Measurements from ENCODE around the gene LRPPRC.

The LRPPRC gene

GRCh38 chr2:43906448-43907109 is 89.2 kb downstream of the LRPPRC start:
- DNase-seq (ENCODE audit: low read depth), result no peak

GRCh38 chr2:43905871-43906270 is 89.9 kb downstream of the LRPPRC start:
- no peak for DNase-seq (ENCODE audit: low read depth)

GRCh38 chr2:43905371-43905803 is 90.4 kb downstream of the LRPPRC start:
- DNase-seq (ENCODE audit: low read depth), result no peak

GRCh38 chr2:43899589-43899988 is 96.2 kb downstream of the LRPPRC start:
- DNase-seq (ENCODE audit: low read depth), result no peak

GRCh38 chr2:43898838-43899346 is 96.9 kb downstream of the LRPPRC start:
- no peak for DNase-seq (ENCODE audit: low read depth)

- no peak for DNase-seq (ENCODE audit: low read depth)
These were observed 97.5 kb downstream of the LRPPRC start for GRCh38 chr2:43898134-43898837.

- no peak for DNase-seq (ENCODE audit: low read depth)
These were observed 98.3 kb downstream of the LRPPRC start for GRCh38 chr2:43897492-43897891.

- DNase-seq (ENCODE audit: low read depth), result no peak
These were observed 98.9 kb downstream of the LRPPRC start for GRCh38 chr2:43896906-43897305.

- DNase-seq (ENCODE audit: low read depth), result no peak
These were observed 101.0 kb downstream of the LRPPRC start for GRCh38 chr2:43894743-43895142.

GRCh38 chr2:43890855-43891254 is 104.9 kb downstream of the LRPPRC start:
- DNase-seq (ENCODE audit: low read depth), result no peak

GRCh38 chr2:43889416-43889815 is 106.4 kb downstream of the LRPPRC start:
- no peak for DNase-seq (ENCODE audit: low read depth)

GRCh38 chr2:43887176-43887575 is 108.6 kb downstream of the LRPPRC start:
- DNase-seq (ENCODE audit: low read depth), result no peak

- DNase-seq (ENCODE audit: low read depth), result no peak
These were observed 110.6 kb downstream of the LRPPRC start for GRCh38 chr2:43885132-43885632.

GRCh38 chr2:43884689-43885088 is 111.1 kb downstream of the LRPPRC start:
- no peak for DNase-seq (ENCODE audit: low read depth)

- no peak for DNase-seq (ENCODE audit: low read depth)
These were observed 113.5 kb downstream of the LRPPRC start for GRCh38 chr2:43882312-43882711.

GRCh38 chr2:43880952-43881351 is 114.8 kb downstream of the LRPPRC start:
- DNase-seq (ENCODE audit: low read depth), result no peak

GRCh38 chr2:43880471-43880870 is 115.3 kb downstream of the LRPPRC start:
- no peak for DNase-seq (ENCODE audit: low read depth)

GRCh38 chr2:43879261-43879660 is 116.5 kb downstream of the LRPPRC start:
- DNase-seq (ENCODE audit: low read depth), result no peak

- peak; percentile 14 for DNase-seq (ENCODE audit: low read depth)
These were observed 117.9 kb downstream of the LRPPRC start for GRCh38 chr2:43877782-43878464.

- DNase-seq (ENCODE audit: low read depth), result no peak
These were observed 120.9 kb downstream of the LRPPRC start for GRCh38 chr2:43874776-43875451.

- no peak for DNase-seq (ENCODE audit: low read depth)
These were observed 123.6 kb downstream of the LRPPRC start for GRCh38 chr2:43872151-43872550.

GRCh38 chr2:43855292-43855691 is 140.5 kb downstream of the LRPPRC start:
- no peak for DNase-seq (ENCODE audit: low read depth)

Data from CMK (cell line).